Mesenchymal stem cell (in vitro differentiated cells and primary cell): ENCODE results near the gene PLTP.

ENCODE experiments used
- DNase-seq: peaks from one replicate; pipeline ENCODE4 v3.0.0-alpha.2; 2013
- H2AFZ ChIP-seq: one replicate; pipeline ENCODE4 v1.6.1; 2013; ENCODE audit warnings: low read depth, mild to moderate bottlenecking, control low read depth, inconsistent platforms, low read length, moderate library complexity
- H2AK5ac ChIP-seq: 2 replicates; pipeline ENCODE4 v1.6.1; 2013; ENCODE audit warnings: low read length, moderate library complexity, mild to moderate bottlenecking, inconsistent platforms; ENCODE audit not compliant: severe bottlenecking
- H2BK120ac ChIP-seq: one replicate; pipeline ENCODE4 v1.6.1; 2013; ENCODE audit warnings: low read depth, mild to moderate bottlenecking, inconsistent platforms, low read length, moderate library complexity
- H2BK12ac ChIP-seq, 2 experiments: one replicate each; pipeline ENCODE4 v1.6.1; 2013; ENCODE audit warnings: inconsistent platforms in 2 of 2, low read length in 2 of 2, mild to moderate bottlenecking in 2 of 2, moderate library complexity in 2 of 2, control low read depth in 1 of 2
- H2BK15ac ChIP-seq: one replicate; pipeline ENCODE4 v1.6.1; 2013; ENCODE audit warnings: mild to moderate bottlenecking, low read depth, inconsistent platforms; ENCODE audit not compliant: poor library complexity, severe bottlenecking
- H2BK5ac ChIP-seq: 2 replicates; pipeline ENCODE4 v1.6.1; 2013; ENCODE audit warnings: low read depth, mild to moderate bottlenecking, low read length, control low read depth, inconsistent platforms; ENCODE audit not compliant: poor library complexity, severe bottlenecking
- H3K14ac ChIP-seq, 2 experiments: one replicate each; pipeline ENCODE4 v1.6.1; 2013; ENCODE audit warnings: inconsistent platforms in 2 of 2, low read length in 2 of 2, control low read depth in 1 of 2, mild to moderate bottlenecking in 1 of 2, moderate library complexity in 1 of 2
- H3K18ac ChIP-seq, 2 experiments: one replicate each; pipeline ENCODE4 v1.6.1; 2013; ENCODE audit warnings: inconsistent platforms in 2 of 2, low read length in 2 of 2, control low read depth in 1 of 2, low read depth in 1 of 2, mild to moderate bottlenecking in 1 of 2
- H3K23ac ChIP-seq, 2 experiments: one replicate each; pipeline ENCODE4 v1.6.1; 2013; ENCODE audit warnings: inconsistent platforms in 2 of 2, low read length in 2 of 2, mild to moderate bottlenecking in 2 of 2, moderate library complexity in 2 of 2, control low read depth in 1 of 2
- H3K27ac ChIP-seq: 2 replicates; pipeline ENCODE4 v1.5.1; 2013; ENCODE audit warnings: mild to moderate bottlenecking, moderate library complexity, low read length, control low read depth, inconsistent platforms; ENCODE audit not compliant: poor library complexity, severe bottlenecking
- H3K27me3 ChIP-seq, 2 experiments: 2 replicates each; pipeline versions ENCODE4 v1.6.1 to v1.7.0; 2013; ENCODE audit warnings: low read length in 2 of 2, mild to moderate bottlenecking in 2 of 2, moderate library complexity in 2 of 2, control low read depth in 1 of 2, inconsistent platforms in 1 of 2; ENCODE audit not compliant: control insufficient read depth in 1 of 2, insufficient read depth in 1 of 2
- H3K36me3 ChIP-seq, 2 experiments: 2 replicates each; pipeline versions ENCODE4 v1.6.1 to v1.7.0; 2013; ENCODE audit warnings: low read length in 2 of 2, control low read depth in 1 of 2, inconsistent platforms in 1 of 2, low read depth in 1 of 2, mild to moderate bottlenecking in 1 of 2; ENCODE audit not compliant: insufficient read depth in 2 of 2, control insufficient read depth in 1 of 2
- H3K4ac ChIP-seq, 2 experiments: one replicate each; pipeline ENCODE4 v1.6.1; 2013; ENCODE audit warnings: inconsistent platforms in 2 of 2, low read length in 2 of 2, mild to moderate bottlenecking in 2 of 2, moderate library complexity in 2 of 2, control low read depth in 1 of 2, low read depth in 1 of 2
- H3K4me1 ChIP-seq: 2 replicates; pipeline ENCODE4 v1.6.1; 2013; ENCODE audit warnings: low read depth, low read length, control low read depth; ENCODE audit not compliant: control insufficient read depth, insufficient read depth
- H3K4me2 ChIP-seq: 2 replicates; pipeline ENCODE4 v1.6.1; 2013; ENCODE audit warnings: low read length, mild to moderate bottlenecking, inconsistent platforms; ENCODE audit not compliant: poor library complexity, severe bottlenecking
- H3K4me3 ChIP-seq, 2 experiments: 2 replicates each; pipeline versions ENCODE4 v1.5.1 to v1.7.0; 2013; ENCODE audit warnings: low read length in 2 of 2, mild to moderate bottlenecking in 2 of 2, control low read depth in 1 of 2, low read depth in 1 of 2; ENCODE audit not compliant: insufficient read depth in 1 of 2
- H3K79me1 ChIP-seq: replicated peaks from 2 replicates; pipeline ENCODE4 v1.6.1; 2013; ENCODE audit warnings: mild to moderate bottlenecking, control low read depth, low read length, inconsistent platforms; ENCODE audit not compliant: poor library complexity, severe bottlenecking
- H3K9ac ChIP-seq: 2 replicates; pipeline ENCODE4 v1.7.0; 2013; ENCODE audit warnings: mild to moderate bottlenecking, low read length, moderate library complexity
- H3K9me3 ChIP-seq: 2 replicates; pipeline ENCODE4 v1.7.0; 2013; ENCODE audit warnings: mild to moderate bottlenecking, low read length; ENCODE audit not compliant: control insufficient read depth
- H4K8ac ChIP-seq: one replicate; pipeline ENCODE4 v1.6.1; 2013; ENCODE audit warnings: inconsistent platforms, mild to moderate bottlenecking, low read length, moderate library complexity
- H4K91ac ChIP-seq: one replicate; pipeline ENCODE4 v1.6.1; 2013; ENCODE audit warnings: mild to moderate bottlenecking, low read length, inconsistent platforms
- WGBS: methylation state at CpG from one replicate; pipeline ENCODE4 v1.1.7; 2013; ENCODE audit warnings: mixed read lengths; 5-methylcytosine and 5-hydroxymethylcytosine counted together

PLTP gene

DNA sequence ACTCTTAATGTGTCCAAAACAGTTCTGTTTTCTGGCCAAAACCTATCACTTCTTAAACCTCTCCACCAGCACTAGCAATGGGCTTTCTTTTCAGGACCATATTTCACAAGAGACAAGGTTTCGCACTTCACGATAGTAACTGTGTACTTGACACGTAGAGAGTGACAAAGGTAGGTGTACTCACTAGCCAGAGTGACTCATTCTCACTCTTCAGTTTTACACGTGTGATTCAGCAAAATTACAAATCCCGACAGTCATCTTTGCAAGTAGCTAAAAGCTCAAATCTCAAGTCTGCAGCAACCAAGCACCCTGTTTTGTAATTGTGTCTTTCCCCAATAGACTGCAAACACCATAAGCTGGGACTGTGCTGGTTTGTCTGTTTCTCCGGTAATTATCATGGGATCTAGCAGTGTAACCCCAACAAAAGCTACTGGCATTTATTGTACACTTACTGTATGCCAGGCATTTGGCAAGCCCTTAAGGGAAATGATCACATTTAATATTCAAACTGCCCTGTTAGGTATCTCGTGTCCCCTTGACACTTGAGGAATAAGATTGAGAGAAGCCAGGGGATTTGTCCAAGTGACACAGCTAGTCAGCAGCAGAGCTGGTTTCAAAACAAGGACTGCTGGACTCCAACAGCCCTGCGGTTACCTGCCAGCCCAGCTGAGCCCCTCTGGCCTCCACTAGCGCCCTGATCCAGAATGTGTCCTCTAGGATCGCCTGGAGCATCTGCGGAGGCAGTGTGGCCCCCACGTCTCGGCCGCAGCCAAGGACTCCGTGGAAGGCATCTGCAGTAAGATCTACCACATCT, 32.4 kb upstream of the PLTP start:
- DNase-seq = peak; percentile 39
- Histone ChIP-seq H3K27ac (no peak overlapping the region), H3K4me3 (no peak overlapping the region), H3K79me1 (peaks cover 8% of the 10 kb centered on the region), H2BK120ac (no peak overlapping the region), H3K4ac (no peak overlapping the region), H2AK5ac (peak overlapping the region; percentile 19), H2BK5ac (no peak overlapping the region), H3K36me3 (peaks cover 86 to 88% of the 10 kb centered on the region in 2 experiments), H2AFZ (no peak overlapping the region), H4K8ac (no peak overlapping the region), H3K14ac (no peak overlapping the region), H4K91ac (no peak overlapping the region), H3K9me3 (no peaks in the 10 kb centered on the region), H3K23ac (no peak overlapping the region), H3K9ac (peak overlapping the region; percentile 30), H3K4me2 (no peak overlapping the region), H3K4me1 (peaks cover 17% of the 10 kb centered on the region), H2BK12ac (no peak overlapping the region), H3K18ac (no peak overlapping the region), H3K27me3 (no peaks in the 10 kb centered on the region), H2BK15ac (no peak overlapping the region)
- WGBS = 86% methylated on average over 15 of the region's 15 CpGs

DNA sequence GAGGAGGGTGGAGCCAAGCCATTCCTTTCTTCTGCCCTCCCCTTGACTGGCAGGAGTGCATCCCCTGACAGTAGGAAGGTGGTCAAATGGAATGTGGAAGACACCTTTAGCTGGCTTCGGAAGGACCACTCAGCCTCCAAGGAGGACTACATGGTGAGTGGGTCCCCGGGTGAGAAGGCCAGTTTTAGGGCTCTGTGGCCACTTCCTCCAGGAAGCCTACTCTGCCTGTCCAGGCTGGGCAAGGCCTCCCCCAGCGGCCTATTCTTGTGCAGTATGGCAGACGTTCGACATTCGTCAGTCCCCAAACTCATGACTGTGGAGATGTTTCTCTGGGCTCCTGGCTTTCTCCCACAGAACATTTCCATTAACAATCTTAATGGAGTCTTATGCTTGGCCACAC, 31.7 kb upstream of the PLTP start:
- H2BK5ac ChIP-seq = no peak overlapping the region
- no peak for DNase-seq
- H3K4me1 ChIP-seq = peaks cover 17% of the 10 kb centered on the region
- H3K9me3 ChIP-seq = no peaks in the 10 kb centered on the region
- H3K4me3 ChIP-seq = no peak overlapping the region
- H3K79me1 ChIP-seq = peaks cover 15% of the 10 kb centered on the region
- H3K18ac ChIP-seq = no peak overlapping the region
- no peak overlapping the region for H3K27ac ChIP-seq
- no peak overlapping the region for H3K14ac ChIP-seq
- H3K9ac ChIP-seq = no peak overlapping the region
- H2BK12ac ChIP-seq = no peak overlapping the region
- no peak overlapping the region for H3K23ac ChIP-seq
- no peak overlapping the region for H4K8ac ChIP-seq
- H4K91ac ChIP-seq = no peak overlapping the region
- no peaks in the 10 kb centered on the region for H3K27me3 ChIP-seq
- no peak overlapping the region for H2BK15ac ChIP-seq
- no peak overlapping the region for H2BK120ac ChIP-seq
- H3K36me3 ChIP-seq = peaks cover 86 to 88% of the 10 kb centered on the region in 2 experiments
- no peak overlapping the region for H2AK5ac ChIP-seq
- no peak overlapping the region for H2AFZ ChIP-seq
- 93% methylated on average over 6 of the region's 6 CpGs for WGBS
- no peak overlapping the region for H3K4me2 ChIP-seq
- H3K4ac ChIP-seq = no peak overlapping the region

DNA sequence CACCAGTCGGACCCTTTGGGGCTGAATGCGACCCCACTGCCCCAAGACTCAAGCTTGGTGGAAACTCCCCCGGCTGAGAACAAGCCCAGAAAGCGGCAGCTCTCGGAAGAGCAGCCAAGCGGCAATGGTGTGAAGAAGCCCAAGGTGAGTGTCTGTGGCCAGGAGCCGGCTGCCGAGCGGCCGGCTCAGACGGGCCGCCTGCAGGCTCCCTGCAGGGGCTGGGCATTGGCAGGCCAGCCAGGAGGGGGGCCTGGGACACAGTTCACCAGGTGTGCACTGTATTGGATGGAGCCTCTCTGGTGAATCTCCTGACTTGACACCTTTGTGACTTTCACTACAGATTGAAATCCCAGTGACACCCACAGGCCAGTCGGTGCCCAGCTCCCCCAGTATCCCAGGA, 28.5 kb upstream of the PLTP start:
- Histone ChIP-seq H3K4me3 (no peak overlapping the region), H4K91ac (no peak overlapping the region), H3K4ac (no peak overlapping the region), H3K9ac (no peak overlapping the region), H3K4me1 (peaks cover 11% of the 10 kb centered on the region), H3K18ac (no peak overlapping the region), H3K14ac (no peak overlapping the region), H4K8ac (no peak overlapping the region), H2AK5ac (no peak overlapping the region), H3K27ac (no peak overlapping the region), H3K79me1 (peaks cover 29% of the 10 kb centered on the region), H2BK12ac (no peak overlapping the region), H3K9me3 (no peaks in the 10 kb centered on the region), H3K36me3 (peaks cover 65 to 74% of the 10 kb centered on the region in 2 experiments), H2BK120ac (no peak overlapping the region), H3K4me2 (no peak overlapping the region), H3K27me3 (no peaks in the 10 kb centered on the region), H3K23ac (no peak overlapping the region), H2AFZ (no peak overlapping the region), H2BK15ac (no peak overlapping the region), H2BK5ac (no peak overlapping the region)
- DNase-seq = no peak
- WGBS = 96% methylated on average over 13 of the region's 13 CpGs

DNA sequence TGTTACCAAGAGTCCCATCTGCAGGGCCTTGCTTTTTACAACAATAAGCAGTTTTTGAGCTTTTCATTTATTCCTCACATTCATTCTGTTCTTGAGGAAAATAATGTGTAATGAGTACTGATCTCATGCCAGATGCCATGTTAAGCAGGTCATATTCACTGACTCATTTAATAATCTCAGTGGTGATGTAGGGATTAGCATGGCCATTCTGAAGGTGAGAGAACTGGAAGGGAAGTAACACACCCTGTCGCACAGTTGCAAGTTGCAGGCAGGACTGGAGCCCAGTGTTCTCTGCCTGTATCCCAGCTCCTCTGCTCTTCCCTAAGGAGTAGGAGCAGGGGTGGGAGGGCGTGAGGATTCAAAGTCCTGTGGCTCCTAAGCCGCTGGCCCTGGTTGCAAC, 28.1 kb upstream of the PLTP start:
- Histone ChIP-seq H2AFZ (no peak overlapping the region), H3K9me3 (no peaks in the 10 kb centered on the region), H3K14ac (no peak overlapping the region), H3K4ac (no peak overlapping the region), H2BK12ac (no peak overlapping the region), H3K4me1 (peaks cover 8% of the 10 kb centered on the region), H3K18ac (no peak overlapping the region), H2BK120ac (no peak overlapping the region), H4K8ac (no peak overlapping the region), H3K27ac (no peak overlapping the region), H3K4me3 (no peak overlapping the region), H2BK5ac (no peak overlapping the region), H3K27me3 (no peaks in the 10 kb centered on the region), H2BK15ac (no peak overlapping the region), H4K91ac (no peak overlapping the region), H3K9ac (no peak overlapping the region), H3K4me2 (no peak overlapping the region), H3K23ac (no peak overlapping the region), H3K36me3 (peaks cover 61 to 70% of the 10 kb centered on the region in 2 experiments), H2AK5ac (no peak overlapping the region), H3K79me1 (peaks cover 29% of the 10 kb centered on the region)
- no peak for DNase-seq
- 98% methylated on average over 3 of the region's 3 CpGs for WGBS
